ENCODE data around the gene NRBF2.
"Not testable (repeated sequence)": the region's sequence is repeated elsewhere in the genome, so short reads cannot be mapped to it uniquely, and the experiment has no call there.

NRBF2 gene

GRCh38 chr10:63116452-63117072 is 16.6 kb upstream of the NRBF2 start:
- DNase-seq (ENCODE audit: low read depth, low spot score): no peak

DNA sequence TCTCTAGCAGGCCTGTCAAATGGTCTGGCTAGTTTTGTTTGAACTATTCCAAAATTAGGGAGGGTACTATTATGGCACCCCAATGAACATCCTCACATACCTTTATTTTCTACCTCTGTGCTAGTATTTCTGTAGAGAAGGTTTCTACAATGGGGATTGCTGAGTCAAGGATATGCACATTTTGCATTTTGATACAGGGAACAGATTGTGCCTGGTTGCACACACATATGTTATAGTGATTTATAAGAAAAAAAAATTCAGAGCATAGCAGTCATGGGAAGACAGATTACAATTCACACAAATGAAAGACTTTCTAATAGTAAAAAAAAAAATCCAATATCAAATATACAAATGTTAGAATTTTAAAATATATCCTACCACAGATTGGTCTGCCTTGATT is 14.1 kb upstream of the NRBF2 start:
- no peak for DNase-seq (ENCODE audit: low read depth, low spot score)

- no peak for DNase-seq (ENCODE audit: low read depth, low spot score)
Observed at GRCh38 chr10:63120554-63120953, 12.6 kb upstream of the NRBF2 start.

- DNase-seq (ENCODE audit: low read depth, low spot score): no peak
Observed at GRCh38 chr10:63123727-63124362, 9.3 kb upstream of the NRBF2 start.

DNA sequence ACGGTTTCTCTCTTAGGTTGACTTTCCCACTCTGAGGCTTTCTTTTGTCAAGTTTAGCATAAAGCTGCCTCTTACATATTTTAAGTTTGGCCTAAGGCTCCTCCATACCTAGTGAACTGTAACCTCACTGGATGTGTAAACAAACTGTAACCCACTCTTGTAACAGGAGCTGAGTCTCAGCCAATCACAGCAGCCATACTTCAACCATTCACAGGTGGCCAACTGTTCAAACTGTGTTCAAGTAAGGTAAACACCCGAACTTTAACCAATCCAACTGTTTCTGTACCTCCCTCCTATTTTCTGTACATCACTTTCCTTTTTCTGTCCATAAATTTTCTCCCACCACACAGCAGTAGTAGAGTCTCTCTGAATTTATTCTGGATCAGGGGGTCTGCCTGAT is 7.7 kb upstream of the NRBF2 start:
- DNase-seq (ENCODE audit: low read depth, low spot score): no peak

DNA sequence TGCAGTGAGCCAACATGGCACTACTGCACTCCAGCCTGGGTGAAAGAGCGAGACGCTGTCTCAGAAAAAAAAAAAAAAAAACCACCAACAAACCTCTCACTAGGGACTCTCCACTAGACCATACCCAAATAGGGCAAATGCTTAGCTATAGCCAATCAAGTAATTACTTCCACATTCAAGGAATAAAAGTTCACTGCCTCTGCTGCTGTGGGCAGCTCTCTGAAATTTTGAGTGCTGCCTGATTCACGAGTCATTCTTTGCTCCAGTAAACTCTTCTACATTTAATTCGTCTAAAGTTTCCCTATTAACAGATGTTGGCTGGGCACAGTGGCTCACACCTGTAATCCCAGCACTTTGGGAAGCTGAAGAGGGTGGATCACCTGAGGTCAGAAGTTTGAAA is 4.7 kb upstream of the NRBF2 start:
- no peak for DNase-seq (ENCODE audit: low read depth, low spot score)

DNA sequence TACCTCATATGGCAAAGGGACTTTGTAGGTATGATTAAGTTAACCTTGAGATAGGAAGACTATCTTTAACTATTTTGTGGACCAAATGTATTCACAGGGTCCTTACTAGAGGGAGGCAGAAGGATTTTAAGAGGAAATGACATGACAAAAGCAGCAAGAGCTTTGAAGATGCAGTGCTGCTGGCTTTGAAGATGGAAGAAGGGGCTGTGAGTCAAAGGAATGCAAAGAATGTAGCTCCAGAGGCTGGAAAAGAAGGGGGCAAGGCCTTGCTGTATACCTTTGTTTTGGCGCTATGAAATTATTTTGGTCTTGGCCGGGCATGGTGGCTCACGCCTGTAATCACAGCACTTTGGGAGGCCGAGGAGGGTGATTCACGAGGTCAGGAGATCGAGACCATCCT is 3.2 kb upstream of the NRBF2 start:
- DNase-seq (ENCODE audit: low read depth, low spot score): no peak

GRCh38 chr10:63132651-63133055 is 475 bp upstream of the NRBF2 start:
- DNase-seq (ENCODE audit: low read depth, low spot score): no peak

GRCh38 chr10:63133821-63134557 is 861 bp downstream of the NRBF2 start:
- no peak for DNase-seq (ENCODE audit: low read depth, low spot score)

DNA sequence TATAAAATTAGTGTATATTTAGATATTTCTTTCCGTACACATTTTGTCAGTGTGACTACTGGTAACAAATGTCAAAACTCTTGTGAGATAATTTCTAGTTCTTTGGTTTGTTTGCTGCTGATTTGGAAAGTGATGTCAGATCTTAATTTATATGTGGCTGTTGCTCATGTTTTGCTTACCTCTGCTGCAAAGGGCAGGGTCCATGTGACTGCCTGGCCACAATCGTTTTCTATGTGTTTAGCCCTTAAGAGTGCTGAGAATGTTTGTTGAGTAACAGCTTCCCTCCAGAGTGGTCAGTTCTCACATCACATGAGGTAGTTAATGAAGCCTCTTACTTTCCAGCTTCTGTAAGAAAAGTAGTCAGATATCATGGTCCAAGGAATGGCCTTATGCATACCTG is 4.2 kb downstream of the NRBF2 start:
- DNase-seq (ENCODE audit: low read depth, low spot score): no peak

DNA sequence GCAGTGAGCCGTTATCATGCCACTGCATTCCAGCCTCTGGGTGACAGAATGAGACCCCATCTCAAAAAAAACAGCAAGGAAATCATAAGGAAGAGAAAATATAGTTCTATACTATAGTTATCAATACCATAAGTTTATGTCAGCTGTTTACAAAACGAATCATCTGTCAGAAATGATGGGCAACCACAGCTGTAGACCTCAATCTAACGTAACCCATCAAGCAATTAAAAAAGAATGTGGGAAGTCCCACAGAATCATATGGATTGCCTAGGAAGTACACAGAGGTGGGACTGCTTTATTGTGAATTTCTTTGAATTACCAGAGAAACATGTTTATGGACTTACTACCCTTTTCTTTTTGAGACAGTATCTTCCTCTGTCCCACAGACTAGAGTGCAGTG is 6.9 kb downstream of the NRBF2 start:
- no peak for DNase-seq (ENCODE audit: low read depth, low spot score)

- no peak for DNase-seq (ENCODE audit: low read depth, low spot score)
Observed at GRCh38 chr10:63142136-63142535, 9.0 kb downstream of the NRBF2 start.

DNA sequence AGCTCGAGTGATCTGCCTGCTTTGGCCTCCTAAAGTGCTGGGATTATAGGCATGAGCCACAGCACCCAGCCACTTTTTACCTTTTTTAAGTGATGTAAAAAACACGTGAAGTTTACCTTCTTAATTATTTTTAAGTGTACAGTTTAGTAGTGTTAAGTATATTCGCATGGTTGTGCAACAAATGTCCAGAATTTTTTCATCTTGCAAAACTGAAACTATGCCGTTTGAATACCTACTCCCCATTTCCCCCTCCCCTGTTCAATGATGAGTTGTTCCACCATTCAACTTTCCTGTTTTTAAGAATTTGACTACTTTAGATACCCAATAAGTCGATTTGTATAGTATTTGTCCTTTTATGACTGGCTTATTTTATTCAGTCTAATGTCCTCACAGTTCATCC is 10.9 kb downstream of the NRBF2 start:
- DNase-seq (ENCODE audit: low read depth, low spot score): no peak

DNA sequence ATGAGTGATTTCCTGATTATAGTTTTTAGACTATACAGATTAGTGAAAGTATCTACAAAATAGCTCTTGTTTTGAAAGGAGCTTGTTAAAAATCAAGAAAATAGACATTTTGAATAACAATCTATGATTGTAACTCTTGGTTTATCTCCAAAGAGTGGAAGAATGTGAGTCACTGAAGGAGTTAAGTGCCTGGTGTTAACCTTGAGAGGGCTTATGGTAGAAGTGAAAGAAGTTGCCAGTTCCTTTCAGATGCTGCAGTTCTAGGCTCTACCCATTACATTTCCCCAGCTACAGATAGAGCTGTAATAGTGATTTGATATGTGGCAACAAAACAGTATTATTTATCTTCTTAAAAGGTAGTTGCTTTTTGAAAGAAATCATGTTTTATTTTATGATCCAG is 12.7 kb downstream of the NRBF2 start:
- no peak for DNase-seq (ENCODE audit: low read depth, low spot score)

- DNase-seq (ENCODE audit: low read depth, low spot score): no peak
Observed at GRCh38 chr10:63146503-63146902, 13.4 kb downstream of the NRBF2 start.

DNA sequence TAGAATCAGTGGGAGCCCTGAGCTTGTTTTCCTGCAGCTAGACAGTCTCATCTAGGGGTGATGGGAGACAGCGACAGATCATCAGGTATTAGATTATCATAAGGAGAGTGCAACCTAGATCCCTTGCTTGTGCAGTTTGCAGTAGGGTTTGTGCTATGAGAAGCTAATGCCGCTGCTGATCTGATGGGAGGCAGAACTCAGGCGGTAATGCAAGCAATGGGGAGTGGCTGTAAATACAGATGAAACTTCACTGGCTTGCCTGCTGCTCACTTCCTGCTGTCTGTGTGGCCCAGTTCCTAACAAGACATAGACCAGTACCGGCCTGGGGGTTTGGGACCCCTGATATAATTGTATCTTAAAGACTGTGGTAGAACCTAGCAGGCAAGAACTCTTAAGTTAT is 17.6 kb downstream of the NRBF2 start:
- DNase-seq (ENCODE audit: low read depth, low spot score): no peak

DNA sequence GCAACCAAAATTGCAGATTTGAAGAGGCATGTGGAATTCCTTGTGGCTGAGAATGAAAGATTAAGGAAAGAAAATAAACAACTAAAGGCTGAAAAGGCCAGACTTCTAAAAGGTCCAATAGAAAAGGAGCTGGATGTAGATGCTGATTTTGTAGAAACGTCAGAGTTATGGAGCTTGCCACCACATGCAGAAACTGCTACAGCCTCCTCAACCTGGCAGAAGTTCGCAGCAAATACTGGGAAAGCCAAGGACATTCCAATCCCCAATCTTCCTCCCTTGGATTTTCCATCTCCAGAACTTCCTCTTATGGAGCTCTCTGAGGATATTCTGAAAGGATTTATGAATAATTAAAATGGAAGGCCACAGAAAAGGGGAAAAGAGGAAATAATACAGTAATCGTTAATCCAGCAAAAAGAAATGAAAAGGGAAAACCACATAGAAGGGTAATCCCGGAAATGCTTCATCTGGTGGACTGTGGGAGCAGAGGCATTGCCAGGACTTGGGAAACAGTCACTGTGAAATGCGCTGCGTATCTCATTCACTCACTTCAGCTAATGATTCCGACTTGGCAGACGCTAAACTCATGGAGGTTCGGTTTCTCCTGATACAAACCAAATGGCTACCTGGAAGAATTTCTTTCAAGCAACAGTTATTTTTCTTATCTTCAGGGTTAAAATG is 20.9 kb downstream of the NRBF2 start:
- DNase-seq (ENCODE audit: low read depth, low spot score): not testable (repeated sequence)

- no peak for DNase-seq (ENCODE audit: low read depth, low spot score)
Observed at GRCh38 chr10:63154546-63155387, 21.6 kb downstream of the NRBF2 start.

- no peak for DNase-seq (ENCODE audit: low read depth, low spot score)
Observed at GRCh38 chr10:63155388-63156020, 22.4 kb downstream of the NRBF2 start.

- DNase-seq (ENCODE audit: low read depth, low spot score): no peak
Observed at GRCh38 chr10:63156236-63156635, 23.1 kb downstream of the NRBF2 start.
